GM19467 (cell line): ENCODE results near the gene NKD2.
"Not testable (repeated sequence)": the region's sequence is repeated elsewhere in the genome, so short reads cannot be mapped to it uniquely, and the experiment has no call there.

Experiments used
- ATAC-seq: cut with Tn5 transposase; IDR thresholded peaks from one replicate; pipeline ENCODE4 v1.9.1; 2021; ENCODE audit warnings: mild to moderate bottlenecking, moderate library complexity; ENCODE audit not compliant: unreplicated experiment

NKD2 gene

GRCh38 chr5:1055896-1056610 is 47.5 kb downstream of the NKD2 start:
- ATAC-seq, result no peak

DNA sequence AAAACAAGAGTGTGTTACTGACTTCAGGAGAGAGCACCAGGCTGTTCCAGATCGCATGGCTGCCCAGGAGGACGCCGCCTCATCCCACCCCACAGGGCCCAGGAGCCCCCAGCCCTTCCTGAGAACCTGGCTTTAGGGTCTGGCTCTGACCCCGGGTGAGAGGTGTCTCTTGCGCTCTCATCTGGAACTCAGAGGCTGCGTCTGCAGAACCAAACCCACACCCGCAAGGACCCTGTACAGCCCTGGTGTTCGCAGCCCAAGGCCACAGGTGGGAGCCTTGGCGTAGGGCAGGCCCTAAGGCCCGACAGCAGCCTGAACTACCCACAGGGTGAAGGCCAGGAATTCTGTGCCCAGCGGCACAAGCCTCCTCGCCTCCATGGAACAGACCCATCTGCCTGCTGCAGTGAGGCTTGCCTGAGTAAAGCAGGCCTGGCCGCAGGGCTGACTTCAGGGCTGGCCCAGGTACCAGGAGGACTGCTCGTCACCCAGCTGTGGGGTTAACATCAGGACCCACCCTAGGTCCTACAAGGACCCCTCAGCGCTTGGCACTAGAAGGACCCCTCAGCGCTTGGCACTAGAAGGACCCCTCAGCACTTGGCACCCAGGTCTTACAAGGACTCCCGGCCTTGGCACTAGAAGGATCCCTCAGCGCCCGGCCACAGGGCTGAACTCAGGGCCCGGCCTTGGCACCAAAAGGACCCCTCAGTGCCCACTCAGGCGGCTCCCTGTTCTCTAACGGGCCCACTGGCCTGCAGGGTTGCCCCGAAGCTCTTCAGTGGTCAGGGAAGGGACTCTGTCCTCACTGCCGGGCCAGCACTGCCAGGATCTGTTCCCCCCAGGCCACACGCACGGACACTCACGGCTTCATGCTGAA is 48.2 kb downstream of the NKD2 start:
- ATAC-seq, result no peak

GRCh38 chr5:1057485-1058082 is 49.0 kb downstream of the NKD2 start:
- ATAC-seq, result no peak

DNA sequence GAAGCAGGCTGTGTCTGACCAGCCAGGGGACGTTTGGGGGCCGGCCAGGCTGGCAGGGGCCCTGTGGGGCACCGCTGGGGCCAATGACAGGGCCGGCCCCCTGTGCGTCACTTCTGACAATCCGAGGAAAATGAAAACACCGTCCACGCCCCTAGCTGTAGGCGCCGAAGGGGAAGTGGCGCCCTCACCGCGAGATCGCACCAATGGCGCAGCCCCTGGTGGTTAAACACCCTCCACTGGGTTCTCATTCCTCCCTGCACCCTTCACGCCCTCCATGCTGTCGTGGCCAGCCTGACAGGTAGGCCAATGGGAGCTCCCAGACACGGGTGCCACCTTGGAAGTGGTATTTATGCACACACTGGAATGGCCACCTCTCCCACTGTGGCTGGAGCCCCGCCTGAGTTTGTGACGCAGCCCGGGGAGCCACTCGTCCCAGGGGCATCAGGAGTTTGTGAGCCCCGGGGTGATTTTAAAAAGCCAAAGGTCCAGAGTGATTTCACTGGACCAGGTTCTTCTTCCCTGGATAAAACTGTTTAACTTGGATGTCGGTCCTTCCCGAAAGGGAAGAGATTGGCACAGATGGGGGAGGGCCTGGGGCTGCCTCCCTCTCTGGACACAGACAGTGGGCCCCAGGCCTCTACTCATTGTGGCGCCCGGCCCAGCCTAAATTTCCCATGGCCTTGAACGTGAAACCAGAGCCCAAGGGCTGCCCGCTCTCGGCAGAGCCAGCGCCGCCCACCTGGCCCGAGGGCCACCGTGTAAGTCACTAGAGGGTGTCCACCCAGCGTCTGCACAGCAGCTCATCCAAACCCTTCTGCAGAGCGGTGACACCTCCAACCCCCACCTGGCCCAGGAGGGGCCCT is 49.7 kb downstream of the NKD2 start:
- no peak for ATAC-seq

GRCh38 chr5:1058988-1059883 is 50.6 kb downstream of the NKD2 start:
- no peak for ATAC-seq

DNA sequence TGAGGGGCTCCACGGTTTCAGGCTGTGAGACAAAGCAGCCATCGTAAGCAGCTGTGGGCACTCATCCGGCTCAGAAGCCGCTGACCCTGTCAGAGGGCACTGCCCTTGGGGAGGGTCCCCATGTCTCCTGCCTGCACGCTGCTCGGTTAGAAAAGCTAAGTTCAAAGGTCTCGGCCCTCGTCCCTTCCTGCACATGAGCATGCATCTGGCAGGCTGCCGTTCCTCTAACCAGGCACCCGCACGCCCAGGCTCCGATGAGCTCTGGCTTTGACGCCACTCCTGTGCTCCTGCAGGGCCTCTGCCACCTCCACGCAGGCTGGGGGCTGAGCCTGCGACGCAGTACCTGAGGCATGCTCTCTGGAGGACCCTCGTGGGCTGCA is 51.3 kb downstream of the NKD2 start:
- no peak for ATAC-seq

DNA sequence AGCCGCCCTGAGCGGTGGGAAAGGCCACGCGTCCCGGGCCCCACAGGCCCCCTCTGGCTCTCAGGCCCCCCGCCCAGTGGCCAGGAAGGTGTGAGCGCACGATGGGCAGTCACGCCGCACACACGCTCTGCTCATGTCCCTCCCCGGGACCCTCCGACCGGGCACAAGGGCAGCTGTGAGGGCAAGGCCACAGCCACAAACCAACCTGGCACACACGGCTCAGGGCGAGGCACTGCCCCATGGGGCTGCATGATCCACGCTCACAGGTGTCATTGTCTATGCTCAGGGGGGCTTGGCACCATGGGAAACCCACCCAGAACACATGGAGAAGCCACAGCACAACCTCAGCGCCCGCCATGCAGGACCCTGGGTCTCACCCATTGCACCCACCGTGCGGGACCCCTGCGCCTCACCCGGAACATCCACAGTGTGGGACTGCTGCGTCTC is 52.0 kb downstream of the NKD2 start:
- ATAC-seq, result no peak

- ATAC-seq, result not testable (repeated sequence)
Observed at GRCh38 chr5:1061292-1061691, 52.7 kb downstream of the NKD2 start.

GRCh38 chr5:1061916-1062315 is 53.3 kb downstream of the NKD2 start:
- no peak for ATAC-seq

DNA sequence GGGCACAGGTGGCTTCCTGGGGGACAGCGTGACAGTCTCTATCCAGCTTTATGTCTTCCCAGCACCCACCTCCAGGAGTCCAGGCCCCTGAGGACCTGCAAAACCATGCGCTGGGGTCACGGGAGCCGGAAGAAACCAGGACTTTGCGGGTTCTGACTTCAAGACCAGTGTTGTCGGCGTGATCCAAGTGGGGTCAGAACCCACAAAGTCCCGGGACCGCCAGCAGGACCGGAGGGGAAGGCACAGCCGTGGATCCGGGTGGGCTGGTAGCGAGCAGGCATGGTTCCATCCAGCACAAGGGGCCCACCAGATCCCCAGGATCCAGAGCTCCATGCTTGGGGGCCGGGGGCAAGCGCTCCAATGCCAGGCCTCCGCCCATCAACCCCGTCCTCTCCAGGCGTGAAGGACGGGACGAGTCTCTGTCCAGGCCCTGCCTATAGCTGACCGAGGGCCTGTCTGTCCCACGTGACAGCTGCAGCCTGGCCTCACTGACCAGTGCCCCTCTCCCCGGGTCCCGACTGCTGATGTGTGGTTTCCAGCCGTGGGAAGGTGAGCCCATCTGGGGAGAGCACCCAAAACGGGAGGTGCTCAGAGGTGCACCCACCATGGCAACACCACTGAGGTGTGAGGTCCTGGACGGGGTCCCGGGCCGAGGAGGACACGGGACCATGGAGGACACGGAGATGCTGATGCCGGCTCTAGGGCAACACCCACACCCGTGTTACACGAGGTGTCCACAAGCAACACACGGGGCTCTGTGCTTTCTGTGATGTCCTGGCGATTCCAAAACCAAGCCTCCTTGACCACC is 54.4 kb downstream of the NKD2 start:
- ATAC-seq, result no peak

DNA sequence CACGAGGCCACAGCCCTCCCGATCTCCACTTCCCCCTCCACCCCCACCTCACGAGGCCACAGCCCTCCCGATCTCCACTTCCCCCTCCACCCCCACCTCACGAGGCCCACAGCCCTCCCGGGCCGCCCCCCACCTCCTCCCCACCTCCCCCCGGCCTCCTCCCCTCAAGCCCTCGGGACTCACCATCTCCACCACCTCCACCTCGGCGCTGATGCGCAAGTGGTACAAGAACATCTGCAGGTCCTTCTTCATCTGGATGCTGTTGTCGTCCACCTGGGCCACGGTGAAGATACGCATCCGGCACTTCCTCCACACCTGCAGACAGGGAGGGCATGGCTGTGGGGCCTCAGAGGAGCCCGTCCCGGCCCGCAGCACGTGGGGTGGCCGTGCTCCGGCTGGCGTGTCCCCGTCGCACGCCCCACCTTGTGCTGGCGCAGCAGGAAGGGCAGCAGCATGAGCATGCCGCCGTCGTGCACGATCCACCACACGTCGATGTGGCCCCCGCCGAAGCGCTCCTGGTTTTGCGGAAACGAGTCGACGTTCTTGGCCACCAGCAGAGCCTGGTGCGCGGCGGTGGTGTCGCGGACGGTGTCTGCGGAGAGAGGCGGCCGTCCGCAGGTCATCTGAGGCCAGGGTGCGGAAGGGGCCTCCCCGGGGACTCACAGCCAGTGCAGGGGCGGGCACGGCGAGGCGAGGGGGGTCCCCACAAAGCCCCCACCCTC is 55.2 kb downstream of the NKD2 start:
- ATAC-seq, result no peak

DNA sequence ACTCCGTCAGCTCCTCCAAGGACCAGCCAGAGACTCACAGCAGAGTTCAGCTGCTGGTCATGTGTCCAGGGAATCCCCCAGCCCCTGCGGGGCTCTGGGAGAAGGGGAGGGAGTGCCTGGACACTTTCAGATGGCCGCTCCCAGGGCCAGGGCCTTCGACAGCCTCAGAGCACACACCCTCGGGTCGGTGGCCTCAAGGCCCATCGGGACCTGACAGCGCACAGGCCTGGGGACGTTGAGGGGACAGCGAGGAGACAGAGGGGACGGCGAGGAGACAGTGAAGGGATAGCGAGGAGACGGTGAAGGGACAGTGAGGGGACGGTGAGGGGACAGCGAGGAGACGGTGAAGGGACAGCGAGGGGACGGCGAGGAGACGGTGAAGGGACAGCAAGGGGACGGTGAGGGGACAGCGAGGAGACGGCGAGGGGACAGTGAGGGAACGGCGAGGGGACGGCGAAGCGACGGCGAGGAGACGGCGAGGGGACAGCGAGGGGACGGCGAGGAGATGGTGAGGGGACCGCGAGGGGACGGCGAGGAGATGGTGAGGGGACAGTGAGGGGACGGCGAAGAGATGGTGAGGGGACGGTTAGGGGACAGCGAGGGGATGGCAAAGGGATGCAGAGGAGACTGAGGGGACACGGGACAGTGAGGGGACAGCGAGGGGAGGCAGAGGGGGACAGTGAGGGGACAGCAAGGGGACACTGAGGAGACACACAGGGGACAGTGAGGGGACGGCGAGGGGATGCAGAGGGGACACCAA is 56.0 kb downstream of the NKD2 start:
- ATAC-seq, result no peak

- no peak for ATAC-seq
Observed at GRCh38 chr5:1065143-1065750, 56.6 kb downstream of the NKD2 start.

- no peak for ATAC-seq
Observed at GRCh38 chr5:1065891-1066650, 57.5 kb downstream of the NKD2 start.

DNA sequence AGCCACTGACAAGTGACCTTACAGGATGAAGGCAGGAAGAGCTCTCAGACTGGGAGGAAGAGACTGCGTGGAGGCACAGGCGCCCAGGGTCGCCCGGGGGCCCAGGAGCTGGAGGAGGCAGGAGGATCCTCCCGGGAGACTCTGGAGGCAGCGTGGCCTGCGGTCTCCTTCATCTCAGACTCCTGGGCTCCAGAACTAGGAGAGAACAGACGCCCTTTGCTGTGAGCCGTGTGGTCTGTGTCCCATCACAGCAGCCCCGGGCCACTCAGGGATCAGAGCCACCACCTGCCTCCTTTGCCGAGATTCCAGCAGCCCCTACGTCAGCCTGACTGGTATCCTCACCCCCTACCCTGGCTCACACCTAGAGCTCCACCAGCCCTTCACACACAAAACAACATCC is 58.1 kb downstream of the NKD2 start:
- ATAC-seq, result no peak
